ENCODE measurements around the gene ZNF488.

DNA sequence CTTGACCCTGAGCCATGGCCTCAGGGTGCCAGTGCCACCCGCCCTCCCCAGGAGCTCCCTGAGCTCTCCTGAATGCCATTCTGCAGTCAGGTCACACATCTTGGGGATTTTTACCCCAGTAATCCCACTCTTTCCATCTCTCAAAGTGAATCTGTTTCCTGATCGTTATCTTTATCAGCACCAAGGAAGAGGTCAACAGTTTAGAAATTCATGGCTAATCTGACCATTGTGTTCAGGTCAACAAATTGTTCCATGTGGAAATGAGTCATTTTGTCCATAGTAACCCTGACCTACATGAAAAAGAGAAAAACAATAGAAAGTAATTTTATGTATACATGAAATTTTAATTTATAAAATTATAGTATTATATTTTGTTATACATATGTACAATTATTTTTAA, 28.8 kb upstream of the ZNF488 start:
- no peak for TF ChIP-seq CTCF (IDR thresholded peaks at IDR 0.05; ENCODE audit: low read depth, low read length, poor library complexity, severe bottlenecking)
- no peak for TF ChIP-seq EZH2phosphoT487 (IDR thresholded peaks at IDR 0.05; ENCODE audit: borderline replicate concordance, low read length)
